ENCODE data around the gene SLC38A4.

DNA sequence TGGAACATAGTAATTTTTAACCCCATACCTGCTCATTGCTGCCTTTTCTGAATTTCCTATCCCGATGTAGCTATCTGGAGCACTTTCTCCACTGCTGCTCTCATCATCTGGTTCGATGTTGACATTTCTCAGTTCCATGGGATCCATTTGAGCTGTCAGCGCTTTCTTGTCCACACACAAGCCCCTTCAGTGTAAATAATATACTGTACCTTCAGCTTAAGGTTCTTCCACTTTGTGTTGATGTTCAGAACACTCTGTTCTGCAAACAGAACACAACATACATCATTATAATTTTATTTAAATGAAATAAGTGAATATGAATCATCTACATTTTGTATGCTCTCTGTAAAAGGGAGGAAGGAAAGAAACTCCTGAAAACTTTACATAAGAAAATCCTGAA is 32.9 kb downstream of the SLC38A4 start:
- no peak for TF ChIP-seq CTCF (IDR thresholded peaks at IDR 0.05; ENCODE audit: low read length)
- TF ChIP-seq EZH2phosphoT487 (IDR thresholded peaks at IDR 0.05; ENCODE audit: low read length), result no peak
- no peak for TF ChIP-seq EZH2 (optimal IDR thresholded peaks at IDR 0.05; ENCODE audit: low read depth, low read length)
